Ramos (cell line): ENCODE measurements around the gene DDX42.
"Not testable (repeated sequence)": the region's sequence is repeated elsewhere in the genome, so short reads cannot be mapped to it uniquely, and the experiment has no call there.

Source experiments
- in situ Hi-C: fragments of 300-500 bp; cut with MboI; formaldehyde crosslinking; loops from one replicate; pipeline ENCODE4 v1.14.3; 2022; ENCODE audit warnings: low sequenced_read_pairs; ENCODE audit not compliant: unreplicated experiment

The DDX42 gene

GRCh38 chr17:63775420-63775819 lies 1.4 kb downstream of the DDX42 start:
- in situ Hi-C loops = no loop called here

- in situ Hi-C loops = no loop called here
Observed at GRCh38 chr17:63780507-63780906, 6.5 kb downstream of the DDX42 start.

GRCh38 chr17:63780928-63781327 lies 7.0 kb downstream of the DDX42 start:
- in situ Hi-C loops = no loop called here

GRCh38 chr17:63783522-63783921 lies 9.6 kb downstream of the DDX42 start:
- in situ Hi-C loops = no loop called here

GRCh38 chr17:63785556-63785955 lies 11.6 kb downstream of the DDX42 start:
- in situ Hi-C loops = no loop called here

- in situ Hi-C loops = no loop called here
Observed at GRCh38 chr17:63786117-63786516, 12.1 kb downstream of the DDX42 start.

GRCh38 chr17:63786971-63787711 lies 13.2 kb downstream of the DDX42 start:
- in situ Hi-C loops = no loop called here

GRCh38 chr17:63790057-63790456 lies 16.1 kb downstream of the DDX42 start:
- in situ Hi-C loops = no loop called here

GRCh38 chr17:63792055-63792729 lies 18.2 kb downstream of the DDX42 start:
- in situ Hi-C loops = no loop called here

GRCh38 chr17:63796375-63796774 lies 22.4 kb downstream of the DDX42 start:
- in situ Hi-C loops = not testable (repeated sequence)

GRCh38 chr17:63798572-63799106 lies 24.7 kb downstream of the DDX42 start:
- in situ Hi-C loops = no loop called here

GRCh38 chr17:63800783-63801182 lies 26.8 kb downstream of the DDX42 start:
- in situ Hi-C loops = no loop called here

GRCh38 chr17:63804328-63804727 lies 30.4 kb downstream of the DDX42 start:
- in situ Hi-C loops = no loop called here

GRCh38 chr17:63805591-63805990 lies 31.6 kb downstream of the DDX42 start:
- in situ Hi-C loops = no loop called here

GRCh38 chr17:63809970-63810369 lies 36.0 kb downstream of the DDX42 start:
- in situ Hi-C loops = no loop called here

GRCh38 chr17:63816123-63816522 lies 42.2 kb downstream of the DDX42 start:
- in situ Hi-C loops = no loop called here

GRCh38 chr17:63816669-63817068 lies 42.7 kb downstream of the DDX42 start:
- in situ Hi-C loops = no loop called here

- in situ Hi-C loops = no loop called here
Observed at GRCh38 chr17:63817736-63818385, 43.9 kb downstream of the DDX42 start.

GRCh38 chr17:63819131-63819530 lies 45.2 kb downstream of the DDX42 start:
- in situ Hi-C loops = no loop called here

GRCh38 chr17:63819585-63820537 lies 45.9 kb downstream of the DDX42 start:
- in situ Hi-C loops = no loop called here
